Right lobe of liver (tissue), 6 donors: ENCODE measurements around the gene C17orf75. TPM values are rescaled to one million over a fixed set of nuclear protein-coding genes. Genes with fewer than 3 reads are reported as not detected.

Source experiments
- ATAC-seq, 4 donors: fragments of 200-7000 bp; cut with Tn5 transposase; one replicate each; pipeline ENCODE4 v1.9.1; 2020; ENCODE audit warnings: mild to moderate bottlenecking in 4 of 4, moderate library complexity in 4 of 4
- DNase-seq, 3 donors: peaks; one replicate each; pipeline ENCODE4 v3.0.0-alpha.2; 2020
- H3K27ac ChIP-seq, 3 donors: fragments of 200-600 bp; one replicate each; pipeline ENCODE4 v1.8.0; 2022
- H3K27me3 ChIP-seq, 2 donors: fragments of 200-600 bp; one replicate each; pipeline ENCODE4 v1.8.0; 2022
- H3K36me3 ChIP-seq, 4 donors: fragments of 200-600 bp; sonication (generic) in 1 of 4; one replicate each; pipeline versions ENCODE4 v1.5.1 to v1.8.0; 2017 to 2022; ENCODE audit warnings: control low read depth in 1 of 4
- H3K4me1 ChIP-seq, 4 donors: fragments of 200-600 bp; sonication (generic) in 1 of 4; one replicate each; pipeline versions ENCODE4 v1.5.1 to v1.8.0; 2017 to 2022; ENCODE audit warnings: control low read depth in 1 of 4
- H3K4me3 ChIP-seq, 3 donors: fragments of 200-600 bp; one replicate each; pipeline ENCODE4 v1.8.0; 2022
- H3K9me3 ChIP-seq, 4 donors: fragments of 200-600 bp; sonication (generic) in 1 of 4; one replicate each; pipeline versions ENCODE4 v1.5.1 to v1.8.0; 2017 to 2022; ENCODE audit warnings: control low read depth in 1 of 4
- CTCF ChIP-seq, 4 donors: fragments of 200-600 bp in 3 of 4; fragments of 450-650 bp in 1 of 4; IDR thresholded peaks; one replicate each; pipeline versions ENCODE4 v1.5.1 to v1.8.0; 2016 to 2022; ENCODE audit warnings: antibody characterized with exemption in 4 of 4, mild to moderate bottlenecking in 2 of 4
- POLR2A ChIP-seq: fragments of 450-650 bp; IDR thresholded peaks from one replicate; pipeline ENCODE4 v1.6.1; 2017; ENCODE audit warnings: antibody characterized with exemption, mild to moderate bottlenecking
- WGBS: methylation state at CpG from one replicate; pipeline ENCODE4 v1.1.6; 2018; ENCODE audit warnings: low coverage, low lambda C conversion rate; ENCODE audit not compliant: insufficient coverage; ENCODE audit errors: missing lambda C conversion rate; 5-methylcytosine and 5-hydroxymethylcytosine counted together
- intact Hi-C, 2 donors: fragments of 100-400 bp; cut with DNase I; formaldehyde crosslinking; loops; one replicate each; pipeline versions ENCODE4 v1.11.2 to v1.14.1; 2022
- total RNA-seq, 6 experiments: library from RNA; depleted of rRNA in 2 of 6; stranded (reverse); fragments of >200 nt in 2 of 6; fragmentation: NEBNext Ultra II Directional in 3 of 6; extraction: Animal tissue kit (Norgen Biotek cat#: 25700) in 3 of 6; gene quantifications; one replicate each; pipeline versions ENCODE4 v1.1.0 to v1.2.4, GENCODE V29; 2016 to 2023
- donor health status: DM: no; HTN: yes; CAD: no.
- donor health status: DM: no; HTN: no; CAD: no.
- donor health status: DM: no; HTN: no; CAD: no.
- donor health status: DM: no; HTN: yes; CAD: no.
- donor health status: DM: no; HTN: yes; CAD: no.

C17orf75 gene
- total RNA-seq, 6 experiments from 2014 or later = 7.1 to 8.9 (median 7.3) TPM

GRCh38 chr17:32297424-32297823 lies 44.5 kb downstream of the C17orf75 start:
- Histone ChIP-seq H3K27ac (no peak overlapping the region), H3K36me3 (no peaks in the 10 kb centered on the region), H3K4me1 (peaks cover 0 to 4% (median 0%) of the 10 kb centered on the region in 4 donors), H3K27me3 (no peaks in the 10 kb centered on the region), H3K9me3 (no peaks in the 10 kb centered on the region), H3K4me3 (no peak overlapping the region)
- 88% methylated on average over 1 of the region's 2 CpGs for WGBS
- TF ChIP-seq CTCF (IDR thresholded peaks at IDR 0.05) = no peak
- TF ChIP-seq POLR2A = no peak
- no peak for DNase-seq
- no peak for ATAC-seq
- intact Hi-C loops = no loop called here

DNA sequence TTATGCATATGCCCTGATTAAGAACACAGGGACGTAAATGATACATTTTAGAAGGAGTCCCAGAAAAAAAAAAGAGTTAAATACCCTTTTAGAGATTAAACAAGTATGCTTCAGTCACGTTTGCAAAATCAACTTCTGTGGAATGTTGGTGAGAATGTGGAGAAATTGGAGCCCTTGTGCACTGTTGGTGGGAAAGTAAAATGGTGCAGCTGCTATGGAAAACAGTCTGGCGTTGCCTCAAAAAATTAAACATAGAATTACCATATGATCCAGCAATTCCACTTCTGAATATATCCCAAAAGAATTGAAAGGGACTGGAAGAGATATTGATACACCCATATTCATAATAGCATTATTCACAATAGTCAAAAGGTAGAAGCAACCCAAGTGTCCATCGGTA lies 49.9 kb downstream of the C17orf75 start:
- Histone ChIP-seq H3K27ac (no peak overlapping the region), H3K36me3 (no peaks in the 10 kb centered on the region), H3K4me1 (no peaks in the 10 kb centered on the region), H3K9me3 (no peaks in the 10 kb centered on the region), H3K4me3 (no peak overlapping the region), H3K27me3 (no peaks in the 10 kb centered on the region)
- TF ChIP-seq POLR2A (no peak), CTCF (IDR thresholded peaks at IDR 0.05) (no peak)
- DNase-seq (no peak), ATAC-seq (no peak)
- intact Hi-C loops = no loop called here
- 56% methylated on average over 4 of the region's 4 CpGs for WGBS

DNA sequence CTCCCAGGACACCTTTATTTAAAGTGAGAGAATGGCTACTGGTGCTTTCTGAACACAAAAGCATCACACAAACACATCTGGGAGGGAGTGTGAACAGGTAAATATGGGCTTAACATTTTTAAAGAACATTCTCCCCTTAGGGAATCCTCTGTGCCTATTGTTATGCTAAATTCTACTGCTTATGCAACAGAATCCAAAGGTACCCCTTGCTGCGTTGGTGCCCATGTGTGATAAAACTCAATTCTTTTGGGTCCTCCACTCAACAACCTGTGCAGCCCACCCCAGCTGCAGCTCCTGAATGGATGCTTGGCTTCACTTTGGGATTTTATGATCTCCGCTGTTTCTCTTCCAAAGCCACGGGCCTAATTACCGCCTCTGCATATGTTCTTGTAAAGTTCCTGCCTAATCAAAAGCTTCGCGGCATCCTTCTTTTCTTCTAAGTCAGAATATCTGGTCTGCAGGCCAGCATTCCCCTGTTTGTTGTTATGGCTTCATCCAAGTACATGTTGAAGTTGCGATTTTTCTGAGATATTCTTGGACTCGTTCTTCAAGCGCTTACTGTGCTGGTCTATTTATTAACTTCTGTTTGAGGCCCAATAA lies 52.4 kb downstream of the C17orf75 start:
- H3K36me3 ChIP-seq = no peaks in the 10 kb centered on the region
- ATAC-seq (no peak), DNase-seq (no peak)
- intact Hi-C loops = no loop called here
- TF ChIP-seq POLR2A = no peak
- no peak for TF ChIP-seq CTCF (IDR thresholded peaks at IDR 0.05)
- no peaks in the 10 kb centered on the region for H3K27me3 ChIP-seq
- no peak overlapping the region for H3K4me3 ChIP-seq
- H3K9me3 ChIP-seq = no peaks in the 10 kb centered on the region
- no peaks in the 10 kb centered on the region for H3K4me1 ChIP-seq
- no peak overlapping the region for H3K27ac ChIP-seq
- 84% methylated on average over 8 of the region's 9 CpGs for WGBS

GRCh38 chr17:32288615-32289014 lies 53.4 kb downstream of the C17orf75 start:
- 69% methylated on average over 9 of the region's 11 CpGs for WGBS
- DNase-seq (no peak), ATAC-seq (peak; percentile 56 to 77 (median 64))
- no peaks in the 10 kb centered on the region for H3K9me3 ChIP-seq
- no peaks in the 10 kb centered on the region for H3K36me3 ChIP-seq
- intact Hi-C loops = no loop called here
- H3K27me3 ChIP-seq = no peaks in the 10 kb centered on the region
- no peaks in the 10 kb centered on the region for H3K4me1 ChIP-seq
- no peak overlapping the region for H3K4me3 ChIP-seq
- no peak overlapping the region for H3K27ac ChIP-seq
- no peak for TF ChIP-seq POLR2A
- TF ChIP-seq CTCF (IDR thresholded peaks at IDR 0.05) = no peak
